Endothelial cell of umbilical vein (primary cell): ENCODE results near the gene CHERP.

Experiments used
- MAX ChIP-seq: IDR thresholded peaks from 2 replicates; pipeline ENCODE4 v1.6.1; 2011; ENCODE audit not compliant: insufficient read depth, insufficient read length
- MYC ChIP-seq: IDR thresholded peaks from one replicate; pipeline ENCODE4 v1.6.1; 2011; ENCODE audit warnings: mild to moderate bottlenecking, low read depth, low read length

DNA sequence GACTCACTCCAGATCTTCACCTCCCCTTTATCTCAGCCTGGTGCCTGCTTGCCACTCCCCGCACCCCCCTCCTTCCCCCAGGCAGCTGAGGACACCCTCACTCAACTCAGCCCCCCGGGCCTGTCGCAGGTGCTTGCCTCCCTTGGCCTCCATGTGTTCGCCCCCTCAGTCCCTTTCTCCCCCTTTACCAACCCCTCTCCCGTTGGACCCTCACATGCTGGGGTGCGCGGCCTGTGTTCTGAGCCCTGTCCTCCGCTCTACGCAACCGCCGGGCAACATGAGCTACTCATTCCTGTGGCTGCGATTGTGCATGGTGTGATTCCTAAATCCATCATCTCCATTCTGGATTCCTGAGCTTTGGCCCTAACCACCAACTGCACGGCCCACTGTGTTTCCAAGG lies 5.1 kb downstream of the CHERP start:
- no peak for TF ChIP-seq MAX
- no peak for TF ChIP-seq MYC
